Thyroid gland (tissue), 4 donors: ENCODE measurements around the gene PALM. TPM values are rescaled to one million over a fixed set of nuclear protein-coding genes. Genes with fewer than 3 reads are reported as not detected.

ENCODE experiments used
- DNase-seq, 2 donors: peaks; one replicate each; pipeline ENCODE4 v3.0.0-alpha.2; 2019
- H3K27ac ChIP-seq, 3 donors: fragments of 200-600 bp; sonication (generic); 1 replicate in 2 of 3; 2 replicates in 1 of 3; pipeline ENCODE4 v1.5.1; 2016 to 2019; ENCODE audit warnings: mild to moderate bottlenecking in 1 of 3, moderate library complexity in 1 of 3
- H3K27me3 ChIP-seq: fragments of 200-600 bp; sonication (generic); one replicate; pipeline ENCODE4 v1.5.1; 2019
- H3K36me3 ChIP-seq, 2 donors: fragments of 200-600 bp; sonication (generic); one replicate each; pipeline ENCODE4 v1.5.1; 2016 to 2019
- H3K4me1 ChIP-seq, 2 donors: fragments of 200-600 bp; sonication (generic); one replicate each; pipeline ENCODE4 v1.5.1; 2017 to 2019
- H3K4me3 ChIP-seq, 3 donors: fragments of 200-600 bp; sonication (generic); replicated peaks in 1 of 3; 1 replicate in 2 of 3; 2 replicates in 1 of 3; pipeline ENCODE4 v1.5.1; 2016; ENCODE audit warnings: mild to moderate bottlenecking in 1 of 3
- H3K9me3 ChIP-seq: fragments of 200-600 bp; sonication (generic); one replicate; pipeline ENCODE4 v1.5.1; 2017
- CTCF ChIP-seq, 6 experiments: fragments of 200-600 bp in 3 of 6; fragments of 450-650 bp in 3 of 6; sonication (generic) in 3 of 6; IDR thresholded peaks; one replicate each; pipeline ENCODE4 v1.5.1; 2016 to 2019; ENCODE audit warnings: antibody characterized with exemption in 6 of 6, mild to moderate bottlenecking in 2 of 6, inconsistent platforms in 1 of 6, moderate library complexity in 1 of 6
- POLR2A ChIP-seq, 2 donors: fragments of 450-650 bp; IDR thresholded peaks; one replicate each; pipeline ENCODE4 v1.6.1; 2017; ENCODE audit warnings: antibody characterized with exemption in 2 of 2, mild to moderate bottlenecking in 2 of 2, moderate library complexity in 1 of 2
- WGBS, 2 donors: methylation state at CpG; one replicate each; pipeline ENCODE4 v1.1.5; 2017; 5-methylcytosine and 5-hydroxymethylcytosine counted together
- intact Hi-C: fragments of 100-400 bp; cut with DNase I; formaldehyde crosslinking; loops from one replicate; pipeline ENCODE4 v1.15.1; 2023
- total RNA-seq, 4 donors: library from RNA; depleted of rRNA; stranded (reverse); fragments of >200 nt; gene quantifications; one replicate each; pipeline ENCODE4 v1.2.3, GENCODE V29; 2016

PALM gene
- total RNA-seq, 4 donors from 2014 or later: 18.9 to 45.5 (median 27.7) TPM

GRCh38 chr19:677201-677600 lies 31.5 kb upstream of the PALM start:
- peak; percentile 67 to 70 for DNase-seq
- WGBS, 2 donors: 7 to 13% methylated on average over 3 of the region's 15 CpGs
- intact Hi-C loops: no loop called here
- H3K27me3 ChIP-seq: no peaks in the 10 kb centered on the region
- H3K4me1 ChIP-seq: peaks cover 17 to 38% of the 10 kb centered on the region in 2 donors
- H3K9me3 ChIP-seq: no peaks in the 10 kb centered on the region
- no peak for TF ChIP-seq CTCF (IDR thresholded peaks at IDR 0.05)
- no peak for TF ChIP-seq POLR2A (IDR thresholded peaks at IDR 0.05)
- H3K27ac ChIP-seq: peak overlapping the region in 2 of 3 donors; percentile 67 to 80
- H3K36me3 ChIP-seq: no peaks in the 10 kb centered on the region
- H3K4me3 ChIP-seq: peak overlapping the region in 1 of 3 donors; percentile 41

DNA sequence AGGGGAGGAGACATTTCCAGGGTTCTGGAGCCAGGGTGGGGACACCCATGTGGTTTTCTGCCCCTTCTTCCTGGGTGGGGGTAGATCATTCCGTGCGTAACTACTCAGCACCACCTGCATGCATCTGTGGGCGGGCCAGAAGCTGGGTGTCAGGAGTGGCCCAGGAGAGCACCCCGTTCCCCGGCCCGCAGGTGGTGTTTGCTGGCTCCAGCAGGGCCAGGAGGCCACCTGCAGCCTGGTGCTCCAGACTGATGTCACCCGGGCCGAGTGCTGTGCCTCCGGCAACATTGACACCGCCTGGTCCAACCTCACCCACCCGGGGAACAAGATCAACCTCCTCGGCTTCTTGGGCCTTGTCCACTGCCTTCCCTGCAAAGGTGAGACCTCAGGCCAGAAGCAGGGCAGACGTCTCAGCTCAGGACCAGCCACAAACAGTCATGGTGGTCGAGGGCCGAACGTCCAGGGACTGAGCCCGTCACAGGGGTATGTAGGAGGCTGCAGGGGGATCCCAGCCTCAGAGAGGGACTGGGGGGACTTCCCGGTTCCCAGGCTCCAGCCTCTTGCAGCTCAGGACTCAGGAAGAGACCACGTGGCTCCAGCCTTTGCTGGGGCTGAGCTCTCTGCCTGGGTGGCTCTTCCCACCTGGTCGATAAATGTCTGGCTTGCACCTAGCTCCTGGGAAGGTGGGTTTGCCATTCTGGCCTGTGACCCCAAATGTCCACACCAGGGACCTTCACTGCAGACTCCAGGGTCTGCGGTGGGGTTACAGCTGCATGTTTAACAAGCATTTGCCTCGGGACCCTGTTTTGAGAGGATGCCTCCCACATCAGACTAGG lies 30.9 kb upstream of the PALM start:
- Histone ChIP-seq H3K27me3 (no peaks in the 10 kb centered on the region), H3K4me1 (peaks cover 17 to 38% of the 10 kb centered on the region in 2 donors), H3K27ac (peak overlapping the region in 2 of 3 donors; percentile 67 to 80), H3K9me3 (no peaks in the 10 kb centered on the region), H3K4me3 (peak overlapping the region in 1 of 3 donors; percentile 41), H3K36me3 (no peaks in the 10 kb centered on the region)
- WGBS, 2 donors: 52 to 58% methylated on average over 18 to 20 of the region's 22 CpGs
- TF ChIP-seq POLR2A (IDR thresholded peaks at IDR 0.05) (no peak), CTCF (IDR thresholded peaks at IDR 0.05) (no peak)
- intact Hi-C loops: no loop called here
- DNase-seq: no peak

DNA sequence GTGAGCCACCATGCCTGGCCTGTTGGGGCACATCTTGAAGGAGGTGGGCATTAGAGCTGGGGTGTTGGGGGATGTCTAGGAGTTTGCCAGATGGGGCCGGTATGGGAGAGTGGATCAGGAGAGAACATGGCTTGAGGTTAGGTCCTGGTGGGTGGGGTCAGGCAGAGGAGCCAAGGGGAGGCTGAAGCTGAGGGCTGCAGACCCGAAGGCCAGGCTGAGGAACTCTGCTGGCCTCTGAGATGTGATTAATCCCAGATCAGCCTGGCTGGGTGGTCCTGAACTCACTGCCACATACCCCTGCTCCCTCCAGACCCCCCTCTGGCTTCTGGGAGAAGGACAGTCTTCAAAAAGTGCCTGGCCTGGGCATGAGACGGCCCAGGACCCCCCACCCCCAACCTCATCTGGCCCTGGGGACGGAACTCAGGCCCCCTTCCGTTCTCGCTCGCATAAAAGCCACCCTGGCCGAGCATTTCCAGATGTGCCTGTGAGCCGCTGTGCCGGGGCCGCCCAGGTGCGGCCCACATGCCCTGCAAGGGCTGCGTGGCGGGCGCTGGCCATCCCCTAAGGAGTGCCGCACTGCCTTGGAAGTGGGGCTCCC lies 29.8 kb upstream of the PALM start:
- intact Hi-C loops: no loop called here
- Histone ChIP-seq H3K4me1 (peaks cover 17 to 38% of the 10 kb centered on the region in 2 donors), H3K4me3 (peak overlapping the region in 1 of 3 donors; percentile 87), H3K27me3 (no peaks in the 10 kb centered on the region), H3K9me3 (no peaks in the 10 kb centered on the region), H3K36me3 (no peaks in the 10 kb centered on the region), H3K27ac (peak overlapping the region in 2 of 3 donors; percentile 60 to 89)
- no peak for TF ChIP-seq POLR2A (IDR thresholded peaks at IDR 0.05)
- no peak for TF ChIP-seq CTCF (IDR thresholded peaks at IDR 0.05)
- WGBS, 2 donors: 89 to 90% methylated on average over 8 to 10 of the region's 16 CpGs
- DNase-seq: no peak

GRCh38 chr19:679418-680286 lies 29.1 kb upstream of the PALM start:
- 31% methylated on average over 13 of the region's 69 CpGs; no CpG with 5 or more reads in 1 of the 2 donors for WGBS, 2 donors
- Histone ChIP-seq H3K27me3 (no peaks in the 10 kb centered on the region), H3K36me3 (no peaks in the 10 kb centered on the region), H3K27ac (peak overlapping the region; percentile 60 to 89 (median 65)), H3K4me1 (peaks cover 17 to 38% of the 10 kb centered on the region in 2 donors), H3K4me3 (peak overlapping the region; percentile 47 to 87 (median 72)), H3K9me3 (no peaks in the 10 kb centered on the region)
- intact Hi-C loops: no loop called here
- peak; percentile 44 to 47 for DNase-seq
- TF ChIP-seq POLR2A (IDR thresholded peaks at IDR 0.05) (no peak), CTCF (IDR thresholded peaks at IDR 0.05) (no peak)
